HepG2 (cell line): ENCODE data around the gene SS18L1. TPM values are rescaled to one million over a fixed set of nuclear protein-coding genes. Genes with fewer than 3 reads are reported as not detected.

Source experiments
- ATAC-seq: fragments of 200-7000 bp; cut with Tn5 transposase; 3 replicates; pipeline ENCODE4 v1.9.1; 2020; ENCODE audit warnings: mild to moderate bottlenecking, moderate library complexity
- BruUV-seq: library from RNA; stranded (reverse); fragments of 400-500 nt; replicated peaks from 2 replicates; lab custom pipeline; 2021; lab: Mats Ljungman, UMichigan
- CTCF ChIA-PET: fragments of 300-600 bp; formaldehyde crosslinking; extraction: SDS; loops from one replicate; lab custom pipeline; 2021; ENCODE audit warnings: low total read pairs, inconsistent platforms, low intra/inter-chr PET ratio; lab: Yijun Ruan, JAX
- POLR2A ChIA-PET: fragments of 350-600 bp; sonication (Branson Sonifier 250); formaldehyde crosslinking; loops from one replicate; lab custom pipeline; 2020; ENCODE audit warnings: antibody characterized with exemption, inconsistent platforms; lab: Yijun Ruan, JAX
- DNase-seq: peaks from one replicate; pipeline ENCODE4 v3.0.0-alpha.2; 2015; ENCODE audit warnings: low spot score
- FAIRE-seq: peaks from 3 replicates; lab custom pipeline; 2011; peaks lifted over from hg19 to GRCh38; lab: Jason Lieb, UNC
- H2AFZ ChIP-seq: one replicate; pipeline ENCODE4 v1.6.1; 2011; ENCODE audit warnings: low read length, inconsistent platforms
- H3K27ac ChIP-seq: fragments of 300-600 bp; 3 replicates; pipeline ENCODE4 v1.8.0; 2011; ENCODE audit warnings: mixed run types, mild to moderate bottlenecking, mixed read lengths, low read length, inconsistent platforms; ENCODE audit not compliant: insufficient read depth; ENCODE audit errors: extremely low read length
- H3K27me3 ChIP-seq, 2 experiments: fragments of 200-600 bp in 1 of 2; 2 replicates in 1 of 2; 3 replicates in 1 of 2; pipeline versions ENCODE4 v1.6.0 to v1.8.0; 2011; ENCODE audit warnings: low read length in 2 of 2, mild to moderate bottlenecking in 2 of 2, moderate library complexity in 2 of 2, inconsistent platforms in 1 of 2; ENCODE audit not compliant: insufficient read depth in 2 of 2, control insufficient read depth in 1 of 2
- H3K36me3 ChIP-seq, 2 experiments: fragments of 200-600 bp in 1 of 2; replicated peaks in 1 of 2; 2 replicates in 1 of 2; 3 replicates in 1 of 2; pipeline versions ENCODE4 v1.5.1 to v1.8.0; 2011; ENCODE audit warnings: low read length in 2 of 2, inconsistent platforms in 1 of 2; ENCODE audit not compliant: insufficient read depth in 2 of 2, control insufficient read depth in 1 of 2
- H3K4me1 ChIP-seq: 2 replicates; pipeline ENCODE4 v1.5.1; 2012; ENCODE audit warnings: low read length, inconsistent platforms; ENCODE audit not compliant: insufficient read depth
- H3K4me2 ChIP-seq: 2 replicates; pipeline ENCODE4 v1.6.0; 2011; ENCODE audit warnings: low read depth, low read length, inconsistent platforms
- H3K4me3 ChIP-seq, 3 experiments: fragments of 200-600 bp in 1 of 3; sonication (generic), shearing (Covaris generic) in 1 of 3; replicated peaks in 1 of 3; 2 replicates each; pipeline ENCODE4 v1.5.1; 2011 to 2016; ENCODE audit warnings: low read length in 3 of 3, inconsistent platforms in 2 of 3, low read depth in 2 of 3, mild to moderate bottlenecking in 2 of 3, control low read depth in 1 of 3, mixed read lengths in 1 of 3; ENCODE audit not compliant: insufficient read depth in 1 of 3
- H3K79me2 ChIP-seq: one replicate; pipeline ENCODE4 v1.6.1; 2011; ENCODE audit warnings: low read length, inconsistent platforms; ENCODE audit not compliant: insufficient read depth
- H3K9ac ChIP-seq: 2 replicates; pipeline ENCODE4 v1.6.0; 2011; ENCODE audit warnings: mild to moderate bottlenecking, low read depth, low read length, inconsistent platforms; ENCODE audit not compliant: insufficient read depth
- H3K9me3 ChIP-seq: 2 replicates; pipeline ENCODE4 v1.5.1; 2012; ENCODE audit warnings: mild to moderate bottlenecking, low read length
- H4K20me1 ChIP-seq: 2 replicates; pipeline ENCODE4 v1.6.0; 2011; ENCODE audit warnings: inconsistent platforms, mild to moderate bottlenecking, low read length, moderate library complexity; ENCODE audit not compliant: insufficient read depth
- AGO2 ChIP-seq: fragments of 200-400 bp; formaldehyde crosslinking; optimal IDR thresholded peaks from 2 replicates; pipeline ENCODE3; 2017; ENCODE audit warnings: mild to moderate bottlenecking, low read depth, low read length, moderate library complexity
- ARID2 ChIP-seq: sonication (generic); formaldehyde crosslinking; IDR thresholded peaks from 2 replicates; pipeline ENCODE4 v1.8.1; 2022; ENCODE audit warnings: mild to moderate bottlenecking, missing genetic modification reagents, borderline replicate concordance
- RBM22 ChIP-seq: fragments of 200-400 bp; formaldehyde crosslinking; optimal IDR thresholded peaks from 2 replicates; pipeline ENCODE3; 2017; ENCODE audit warnings: mild to moderate bottlenecking, low read length, moderate library complexity
- SMYD3 ChIP-seq: sonication (generic); formaldehyde crosslinking; IDR thresholded peaks from 2 replicates; pipeline ENCODE4 v1.8.1; 2023; ENCODE audit warnings: mild to moderate bottlenecking, missing genetic modification reagents
- STAT6 ChIP-seq: sonication (generic); formaldehyde crosslinking; IDR thresholded peaks from 2 replicates; pipeline ENCODE4 v1.4.0; 2020; ENCODE audit warnings: missing genetic modification reagents, mild to moderate bottlenecking, borderline replicate concordance
- TCF7 ChIP-seq: sonication (generic); IDR thresholded peaks from 2 replicates; pipeline ENCODE4 v1.6.1; 2016; ENCODE audit warnings: antibody characterized with exemption, low read depth
- YEATS4 ChIP-seq: sonication (generic); formaldehyde crosslinking; IDR thresholded peaks from 2 replicates; pipeline ENCODE4 v1.4.0; 2020; ENCODE audit warnings: missing genetic modification reagents, borderline replicate concordance
- ZNF343 ChIP-seq: sonication (generic); formaldehyde crosslinking; IDR thresholded peaks from 2 replicates; pipeline ENCODE4 v1.4.0; 2020; ENCODE audit warnings: mild to moderate bottlenecking, missing genetic modification reagents
- ZNF552 ChIP-seq: sonication (generic); formaldehyde crosslinking; IDR thresholded peaks from 2 replicates; pipeline ENCODE4 v1.9.0; 2022; ENCODE audit warnings: missing genetic modification reagents, mild to moderate bottlenecking, borderline replicate concordance
- ZNF580 ChIP-seq: IDR thresholded peaks from 2 replicates; pipeline ENCODE4 v1.6.1; 2016; ENCODE audit warnings: low read depth, borderline replicate concordance
- ZNF589 ChIP-seq: sonication (generic); formaldehyde crosslinking; conservative IDR thresholded peaks from 2 replicates; pipeline ENCODE4 v1.8.0; 2022; ENCODE audit warnings: mild to moderate bottlenecking, moderate library complexity, missing genetic modification reagents
- ZNF780A ChIP-seq: sonication (generic); formaldehyde crosslinking; IDR thresholded peaks from 2 replicates; pipeline ENCODE4 v1.8.0; 2022; ENCODE audit warnings: mild to moderate bottlenecking, missing genetic modification reagents, moderate library complexity
- WGBS: methylation state at CpG from one replicate; pipeline ENCODE4 v1.1.6; 2017; ENCODE audit warnings: low lambda C conversion rate; 5-methylcytosine and 5-hydroxymethylcytosine counted together
- in situ Hi-C: cut with HindIII; loops from 2 replicates; pipeline ENCODE4 v1.10.0; 2017; ENCODE audit warnings: low pct_unique_long_range_greater_than_20kb; ENCODE audit not compliant: extremely low pct_ligation_motif_present
- intact Hi-C: fragments of 100-400 bp; cut with micrococcal nuclease; formaldehyde crosslinking; loops from one replicate; pipeline ENCODE4 v1.10.0; 2022; ENCODE audit not compliant: unreplicated experiment
- polyA plus RNA-seq, 8 experiments: library from polyadenylated mRNA; depleted of rRNA in 3 of 8; stranded (reverse) in 7 of 8; unstranded in 1 of 8; fragments of >200 nt; fragmentation: Illumina TruSeq in 4 of 8; extraction: Trizol in 4 of 8; gene quantifications; 2 replicates each; pipeline versions ENCODE4 v1.2.1 to v1.2.3, GENCODE V29; 2011 to 2016; ENCODE audit warnings: low read depth in 4 of 8, missing spikeins in 1 of 8, mixed read lengths in 1 of 8; ENCODE audit not compliant: insufficient read depth in 1 of 8
- total RNA-seq, 5 experiments: library from RNA; depleted of rRNA; stranded (reverse); fragments of >200 nt; fragmentation: Illumina TruSeq; extraction: Trizol; gene quantifications; 2 replicates each; pipeline ENCODE4 v1.2.3, GENCODE V29; 2016; ENCODE audit warnings: low read depth in 1 of 5
- TF ChIP-seq, protein P1 (sequence below): sonication (generic); formaldehyde crosslinking; IDR thresholded peaks from 2 replicates; pipeline ENCODE4 v1.4.0; 2020; ENCODE audit warnings: low read depth, mild to moderate bottlenecking, missing genetic modification reagents

SS18L1 gene
- total and polyA plus RNA-seq, 2 of the 13 experiments (the other 11 are each of a cell fraction or from before 2014, with no cell fraction given), result 17.8 to 27.6 TPM

DNA sequence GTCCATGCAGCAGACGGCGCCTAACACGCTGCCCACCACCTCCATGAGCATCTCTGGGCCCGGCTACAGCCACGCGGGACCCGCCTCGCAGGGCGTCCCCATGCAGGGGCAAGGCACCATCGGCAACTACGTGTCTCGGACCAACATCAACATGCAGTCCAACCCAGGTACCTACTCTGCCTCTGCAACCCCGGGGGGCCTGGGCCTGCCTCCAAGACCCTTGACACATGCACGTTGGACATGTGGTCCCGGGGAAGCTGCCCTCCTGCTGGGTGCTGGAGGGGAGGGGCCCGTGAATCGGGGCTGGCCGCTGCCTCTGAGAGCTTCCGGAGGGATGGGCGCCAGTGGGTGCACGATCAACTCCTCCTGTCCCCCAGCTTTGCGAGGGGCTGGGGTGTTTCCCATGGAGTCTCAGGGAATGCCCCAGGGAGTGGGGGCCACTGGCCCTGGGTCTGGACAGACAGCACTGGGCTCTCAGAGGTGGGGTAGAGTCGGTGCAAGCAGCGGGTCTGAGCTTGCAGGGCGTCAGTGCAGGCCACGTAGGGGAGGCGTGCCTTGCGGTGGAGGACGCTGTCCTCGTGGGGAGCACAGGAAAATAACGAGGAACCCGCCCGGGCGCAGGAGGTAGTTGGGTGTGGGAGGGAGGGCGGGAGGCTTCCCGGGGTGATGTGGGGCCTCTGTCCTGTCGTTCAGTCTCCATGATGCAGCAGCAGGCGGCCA is 19.4 kb downstream of the SS18L1 start:
- no peaks in the 10 kb centered on the region for H3K9me3 ChIP-seq
- intact Hi-C loops, result no loop called here
- peak; percentile 69 for TF ChIP-seq AGO2
- TF ChIP-seq RBM22, result peak; percentile 78
- no peak for TF ChIP-seq ZNF552 (CRISPR knock-in tag)
- no peak for TF ChIP-seq ZNF589 (CRISPR knock-in tag)
- TF ChIP-seq SMYD3 (CRISPR knock-in tag), result no peak
- H3K27ac ChIP-seq, result no peak overlapping the region
- CTCF ChIA-PET, result no interaction called here
- 96% methylated on average over 38 of the region's 38 CpGs for WGBS
- no peaks in the 10 kb centered on the region for H3K4me1 ChIP-seq
- ATAC-seq, result no peak
- H3K4me2 ChIP-seq, result no peak overlapping the region
- H3K36me3 ChIP-seq, result peaks cover 63 to 86% of the 10 kb centered on the region in 2 experiments
- no peak overlapping the region for H2AFZ ChIP-seq
- peaks cover 20% of the 10 kb centered on the region for H3K79me2 ChIP-seq
- POLR2A ChIA-PET, result no interaction called here
- no peak for FAIRE-seq
- no peaks in the 10 kb centered on the region for H3K27me3 ChIP-seq
- in situ Hi-C loops, result no loop called here
- no peak for DNase-seq
- H4K20me1 ChIP-seq, result no peaks in the 10 kb centered on the region
- no peak overlapping the region for H3K9ac ChIP-seq
- no peak overlapping the region for H3K4me3 ChIP-seq
- BruUV-seq, result no TSS peak

DNA sequence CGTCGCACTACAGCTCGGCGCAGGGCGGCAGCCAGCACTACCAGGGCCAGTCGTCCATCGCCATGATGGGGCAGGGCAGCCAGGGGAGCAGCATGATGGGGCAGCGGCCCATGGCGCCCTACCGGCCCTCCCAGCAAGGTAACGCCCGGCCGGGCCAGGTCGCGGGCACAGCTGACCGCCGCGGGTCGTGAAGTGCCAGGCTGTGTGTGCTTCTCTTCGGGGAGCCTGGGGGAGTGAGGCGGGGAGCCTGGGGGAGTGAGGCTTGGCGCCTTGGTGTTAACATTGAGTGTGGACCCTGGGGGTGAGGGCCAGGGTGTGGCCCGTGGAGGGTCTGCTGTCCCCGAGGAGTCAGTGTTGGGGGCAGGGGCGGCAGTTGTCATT is 19.9 kb downstream of the SS18L1 start:
- ATAC-seq, result no peak
- CTCF ChIA-PET, result no interaction called here
- TF ChIP-seq, protein P1, sequence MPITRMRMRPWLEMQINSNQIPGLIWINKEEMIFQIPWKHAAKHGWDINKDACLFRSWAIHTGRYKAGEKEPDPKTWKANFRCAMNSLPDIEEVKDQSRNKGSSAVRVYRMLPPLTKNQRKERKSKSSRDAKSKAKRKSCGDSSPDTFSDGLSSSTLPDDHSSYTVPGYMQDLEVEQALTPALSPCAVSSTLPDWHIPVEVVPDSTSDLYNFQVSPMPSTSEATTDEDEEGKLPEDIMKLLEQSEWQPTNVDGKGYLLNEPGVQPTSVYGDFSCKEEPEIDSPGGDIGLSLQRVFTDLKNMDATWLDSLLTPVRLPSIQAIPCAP (CRISPR knock-in tag), result no peak
- TF ChIP-seq ZNF580 (CRISPR knock-in tag) (no peak), ARID2 (no peak), STAT6 (CRISPR knock-in tag) (no peak), ZNF343 (CRISPR knock-in tag) (no peak), YEATS4 (no peak), ZNF780A (CRISPR knock-in tag) (no peak), TCF7 (no peak)

More for the DNA sequence above, 19.9 kb downstream of the SS18L1 start:
- POLR2A ChIA-PET, result no interaction called here
- intact Hi-C loops (no loop called here), in situ Hi-C loops (no loop called here)
- WGBS, result 98% methylated on average over 25 of the region's 25 CpGs
- Histone ChIP-seq H3K4me1 (no peaks in the 10 kb centered on the region), H3K4me3 (no peak overlapping the region), H3K9me3 (no peaks in the 10 kb centered on the region), H3K27ac (no peak overlapping the region), H4K20me1 (no peaks in the 10 kb centered on the region), H3K36me3 (peaks cover 67 to 86% of the 10 kb centered on the region in 2 experiments), H2AFZ (no peak overlapping the region), H3K27me3 (no peaks in the 10 kb centered on the region), H3K9ac (no peak overlapping the region), H3K4me2 (no peak overlapping the region), H3K79me2 (peaks cover 14% of the 10 kb centered on the region)
- DNase-seq, result no peak
- no TSS peak for BruUV-seq
- no peak for FAIRE-seq
